GM06990 (cell line): ENCODE measurements around the gene PARD6A.

Source experiments
- DNase-seq: peaks from one replicate; pipeline ENCODE4 v3.0.0-alpha.2; 2011; ENCODE audit not compliant: insufficient read length; ENCODE audit errors: extremely low read depth
- H3K27me3 ChIP-seq: replicated peaks from 2 replicates; pipeline ENCODE4 v1.6.0; 2011; ENCODE audit warnings: low read length; ENCODE audit not compliant: control insufficient read depth, insufficient read depth
- H3K36me3 ChIP-seq: 2 replicates; pipeline ENCODE4 v1.5.1; 2011; ENCODE audit warnings: low read length; ENCODE audit not compliant: control insufficient read depth, insufficient read depth
- H3K4me3 ChIP-seq: replicated peaks from 2 replicates; pipeline ENCODE4 v1.5.1; 2011; ENCODE audit warnings: low read depth, mild to moderate bottlenecking, control low read depth, low read length
- CTCF ChIP-seq: IDR thresholded peaks from 2 replicates; pipeline ENCODE4 v1.5.1; 2011; ENCODE audit warnings: low read length, control low read depth, mild to moderate bottlenecking, inconsistent platforms; ENCODE audit not compliant: insufficient read depth, poor library complexity, severe bottlenecking

PARD6A gene

GRCh38 chr16:67651039-67651438, 9.7 kb upstream of the PARD6A start:
- H3K4me3 ChIP-seq, result no peak overlapping the region
- H3K27me3 ChIP-seq, result no peaks in the 10 kb centered on the region
- TF ChIP-seq CTCF, result no peak
- peaks cover 51% of the 10 kb centered on the region for H3K36me3 ChIP-seq
- DNase-seq, result no peak

GRCh38 chr16:67651847-67652246, 8.9 kb upstream of the PARD6A start:
- Histone ChIP-seq H3K36me3 (peaks cover 51% of the 10 kb centered on the region), H3K4me3 (no peak overlapping the region), H3K27me3 (no peaks in the 10 kb centered on the region)
- DNase-seq, result no peak
- no peak for TF ChIP-seq CTCF

GRCh38 chr16:67652578-67653127, 8.1 kb upstream of the PARD6A start:
- peaks cover 52% of the 10 kb centered on the region for H3K36me3 ChIP-seq
- no peak for TF ChIP-seq CTCF
- no peak for DNase-seq
- H3K4me3 ChIP-seq, result no peak overlapping the region
- H3K27me3 ChIP-seq, result no peaks in the 10 kb centered on the region

GRCh38 chr16:67653128-67653788, 7.5 kb upstream of the PARD6A start:
- H3K36me3 ChIP-seq, result peaks cover 54% of the 10 kb centered on the region
- no peaks in the 10 kb centered on the region for H3K27me3 ChIP-seq
- no peak overlapping the region for H3K4me3 ChIP-seq
- TF ChIP-seq CTCF, result no peak
- DNase-seq, result no peak

- no peak for TF ChIP-seq CTCF
- Histone ChIP-seq H3K4me3 (no peak overlapping the region), H3K36me3 (peaks cover 51% of the 10 kb centered on the region), H3K27me3 (no peaks in the 10 kb centered on the region)
- no peak for DNase-seq
These were observed 6.9 kb upstream of the PARD6A start for GRCh38 chr16:67653789-67654402.
